Measurements from ENCODE around the gene SH3D19.

- TF ChIP-seq POLR2A (IDR thresholded peaks at IDR 0.05; ENCODE audit: low read depth, low read length) = peak; percentile 51
- no peak for TF ChIP-seq TAF1 (IDR thresholded peaks at IDR 0.05; ENCODE audit: low read depth, low read length)
- no peak for TF ChIP-seq PAX5 (IDR thresholded peaks at IDR 0.05; ENCODE audit: insufficient read depth, low read length, severe bottlenecking)
Measured at GRCh38 chr4:151105454-151106032, 219.9 kb downstream of the SH3D19 start.

All from GM12891 (cell line).